Omental fat pad (tissue), 4 donors: ENCODE measurements around the gene UBE3A. TPM values are rescaled to one million over a fixed set of nuclear protein-coding genes. Genes with fewer than 3 reads are reported as not detected.

ENCODE experiments used
- ATAC-seq: fragments of 150-250 bp; one replicate; pipeline ENCODE4 v1.9.1; 2016; ENCODE audit warnings: mild to moderate bottlenecking, moderate library complexity; ENCODE audit not compliant: low FRiP score
- DNase-seq: peaks from one replicate; pipeline ENCODE4 v3.0.0-alpha.2; 2019; ENCODE audit warnings: low spot score
- CTCF ChIP-seq, 3 donors: fragments of 450-650 bp; IDR thresholded peaks; one replicate each; pipeline ENCODE4 v1.5.1; 2016 to 2017; ENCODE audit warnings: antibody characterized with exemption in 3 of 3, mild to moderate bottlenecking in 3 of 3, moderate library complexity in 2 of 3
- total RNA-seq, 4 donors: library from RNA; depleted of rRNA; stranded (reverse); fragments of >200 nt; gene quantifications; one replicate each; pipeline ENCODE4 v1.1.0, GENCODE V29; 2016

The UBE3A gene
- total RNA-seq, 4 donors from 2014 or later: 54.1 to 71.6 (median 61.9) TPM

GRCh38 chr15:25441111-25441510, 2.3 kb upstream of the UBE3A start:
- DNase-seq (no peak), ATAC-seq (no peak)
- no peak for TF ChIP-seq CTCF (IDR thresholded peaks at IDR 0.05)

- DNase-seq (no peak), ATAC-seq (no peak)
- TF ChIP-seq CTCF (IDR thresholded peaks at IDR 0.05): no peak
These were observed 579 bp upstream of the UBE3A start for GRCh38 chr15:25439369-25439836.

GRCh38 chr15:25437777-25438600, 835 bp downstream of the UBE3A start:
- no peak for DNase-seq
- peak; percentile 75 for ATAC-seq
- TF ChIP-seq CTCF (IDR thresholded peaks at IDR 0.05): no peak

GRCh38 chr15:25436707-25437106, 2.1 kb downstream of the UBE3A start:
- no peak for TF ChIP-seq CTCF (IDR thresholded peaks at IDR 0.05)
- no peak for ATAC-seq
- DNase-seq: no peak

- ATAC-seq: no peak
- DNase-seq: no peak
- no peak for TF ChIP-seq CTCF (IDR thresholded peaks at IDR 0.05)
These were observed 3.2 kb downstream of the UBE3A start for GRCh38 chr15:25435474-25436243.

- ATAC-seq (no peak), DNase-seq (no peak)
- TF ChIP-seq CTCF (IDR thresholded peaks at IDR 0.05): no peak
These were observed 5.5 kb downstream of the UBE3A start for GRCh38 chr15:25433118-25433865.
